ENCODE results near the gene UMAD1. TPM values are rescaled to one million over a fixed set of nuclear protein-coding genes. Genes with fewer than 3 reads are reported as not detected.

UMAD1 gene
- total and polyA plus RNA-seq, 8 donors, result 5.0 to 20.8 (median 17.2) TPM

- FAIRE-seq (no peak), ATAC-seq (no peak), DNase-seq (no peak)
- Histone ChIP-seq H3K36me3 (no peaks in the 10 kb centered on the region), H3K4me1 (peaks cover 0 to 5% (median 0%) of the 10 kb centered on the region in 3 donors), H3K27ac (no peak overlapping the region), H3K27me3 (no peaks in the 10 kb centered on the region), H3K9me3 (no peaks in the 10 kb centered on the region), H3K4me3 (no peak overlapping the region)
- 66 to 81% methylated on average over 4 of the region's 4 CpGs for WGBS, 2 donors
- no peak for TF ChIP-seq CTCF (IDR thresholded peaks at IDR 0.05)
- intact Hi-C loops (cut with DNase I), result no loop called here
These were observed 98.9 kb downstream of the UMAD1 start for GRCh38 chr7:7739204-7740036.

- TF ChIP-seq CTCF (IDR thresholded peaks at IDR 0.05), result no peak
- no peaks in the 10 kb centered on the region for H3K36me3 ChIP-seq
- DNase-seq (no peak), ATAC-seq (no peak), FAIRE-seq (no peak)
- intact Hi-C loops (cut with DNase I), result no loop called here
- no peaks in the 10 kb centered on the region for H3K27me3 ChIP-seq
- no peak overlapping the region for H3K27ac ChIP-seq
- WGBS, 2 donors, result 93% methylated on average over 2 of the region's 2 CpGs
- H3K4me3 ChIP-seq, result no peak overlapping the region
- no peaks in the 10 kb centered on the region for H3K9me3 ChIP-seq
- peaks cover 0 to 5% (median 0%) of the 10 kb centered on the region in 3 donors for H3K4me1 ChIP-seq
These were observed 99.4 kb downstream of the UMAD1 start for GRCh38 chr7:7740037-7740355.

GRCh38 chr7:7742223-7742622 is 101.7 kb downstream of the UMAD1 start:
- DNase-seq, result no peak
- intact Hi-C loops (cut with DNase I), result no loop called here

GRCh38 chr7:7745258-7745657 is 104.7 kb downstream of the UMAD1 start:
- Histone ChIP-seq H3K36me3 (no peaks in the 10 kb centered on the region), H3K27ac (no peak overlapping the region), H3K27me3 (no peaks in the 10 kb centered on the region), H3K9me3 (no peaks in the 10 kb centered on the region), H3K4me3 (no peak overlapping the region), H3K4me1 (peaks cover 0 to 4% (median 0%) of the 10 kb centered on the region in 3 donors)
- WGBS, 2 donors, result 69 to 73% methylated on average over 4 of the region's 4 CpGs
- DNase-seq (no peak), ATAC-seq (no peak), FAIRE-seq (no peak)
- intact Hi-C loops (cut with DNase I), result no loop called here
- no peak for TF ChIP-seq CTCF (IDR thresholded peaks at IDR 0.05)

More at GRCh38 chr7:7742223-7742622, 101.7 kb downstream of the UMAD1 start:
- Histone ChIP-seq H3K27ac (no peak overlapping the region), H3K27me3 (no peaks in the 10 kb centered on the region), H3K4me3 (no peak overlapping the region), H3K36me3 (no peaks in the 10 kb centered on the region), H3K9me3 (no peaks in the 10 kb centered on the region), H3K4me1 (peaks cover 0 to 5% (median 0%) of the 10 kb centered on the region in 3 donors)
- no peak for ATAC-seq
- 96 to 97% methylated on average over 12 of the region's 12 CpGs for WGBS, 2 donors
- TF ChIP-seq CTCF (IDR thresholded peaks at IDR 0.05), result no peak
- FAIRE-seq, result no peak

DNA sequence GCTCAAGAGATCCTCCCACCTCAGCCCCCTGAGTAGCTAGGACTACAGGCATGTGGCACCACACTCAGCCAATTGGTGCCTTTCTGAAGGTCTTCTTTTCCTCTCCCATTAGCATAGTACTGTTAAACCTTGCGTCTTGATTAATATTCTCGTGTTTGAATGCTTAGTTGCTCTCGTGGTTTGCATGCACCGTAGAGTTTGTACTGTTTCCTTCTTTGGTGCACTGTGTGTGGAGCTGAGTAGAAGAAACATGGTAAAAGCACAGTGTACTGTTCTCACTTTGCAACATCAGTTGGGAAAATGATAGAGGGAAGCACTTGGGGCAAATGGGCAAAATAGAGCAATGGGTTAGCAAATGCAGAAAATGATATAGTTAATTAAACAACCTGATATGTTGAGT is 105.4 kb downstream of the UMAD1 start:
- TF ChIP-seq CTCF (IDR thresholded peaks at IDR 0.05), result no peak
- FAIRE-seq, result no peak
- H3K27ac ChIP-seq, result no peak overlapping the region
- ATAC-seq, result no peak
- no peaks in the 10 kb centered on the region for H3K9me3 ChIP-seq
- peaks cover 2 to 4% (median 2%) of the 10 kb centered on the region in 3 donors for H3K4me1 ChIP-seq
- H3K4me3 ChIP-seq, result no peak overlapping the region
- no peaks in the 10 kb centered on the region for H3K36me3 ChIP-seq
- WGBS, 2 donors, result 95 to 98% methylated on average over 4 of the region's 4 CpGs
- intact Hi-C loops (cut with DNase I), result no loop called here
- no peaks in the 10 kb centered on the region for H3K27me3 ChIP-seq
- DNase-seq, result no peak
